Measurements from ENCODE around the gene MAVS. TPM values are rescaled to one million over a fixed set of nuclear protein-coding genes. Genes with fewer than 3 reads are reported as not detected.
"Not testable (repeated sequence)": the region's sequence is repeated elsewhere in the genome, so short reads cannot be mapped to it uniquely, and the experiment has no call there.

Gene MAVS
- total RNA-seq, 3 donors from 2014 or later = 25.5 to 26.2 (median 25.6) TPM

DNA sequence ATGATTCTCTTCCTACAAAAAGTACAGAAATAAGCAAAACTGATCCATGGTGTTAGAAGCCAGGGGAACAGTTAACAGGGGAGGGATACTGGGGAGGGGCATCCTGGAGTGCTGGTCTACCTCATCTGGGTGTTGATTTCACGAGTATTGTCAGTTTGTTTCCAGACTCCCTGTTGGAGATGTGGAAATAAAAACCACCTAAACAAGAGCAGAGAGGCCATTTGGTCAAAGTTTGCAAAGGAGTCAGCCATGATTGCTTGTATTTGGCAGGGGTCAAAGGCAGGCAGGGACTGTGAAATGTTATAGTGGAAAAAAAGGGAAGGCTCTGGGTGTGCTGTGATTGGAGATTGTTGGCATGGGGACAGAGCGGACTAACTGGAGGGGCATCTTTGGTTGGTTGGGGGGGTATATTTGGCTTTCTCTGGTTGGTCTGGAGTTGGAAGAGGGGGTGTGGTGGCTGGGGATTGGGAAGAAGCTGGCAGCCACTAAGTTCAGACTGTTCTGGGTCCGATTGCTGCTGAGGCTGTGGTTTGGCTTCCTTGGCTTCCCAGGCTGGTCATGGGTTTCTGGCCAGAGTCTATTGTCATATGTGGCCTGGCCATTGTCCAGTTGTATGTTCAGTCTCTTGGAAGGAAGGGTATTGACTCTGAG is 27.7 kb downstream of the MAVS start:
- Mint-ChIP-seq H3K36me3 (ENCODE audit: insufficient read depth) (peaks cover 19% of the 10 kb centered on the region), H3K9me3 (no peaks in the 10 kb centered on the region), H3K4me3 (no peak overlapping the region), H3K4me1 (ENCODE audit: low read depth) (peaks cover 13% of the 10 kb centered on the region), H3K27me3 (ENCODE audit: low read depth) (no peaks in the 10 kb centered on the region)
- ATAC-seq (no peak), DNase-seq (no peak)

DNA sequence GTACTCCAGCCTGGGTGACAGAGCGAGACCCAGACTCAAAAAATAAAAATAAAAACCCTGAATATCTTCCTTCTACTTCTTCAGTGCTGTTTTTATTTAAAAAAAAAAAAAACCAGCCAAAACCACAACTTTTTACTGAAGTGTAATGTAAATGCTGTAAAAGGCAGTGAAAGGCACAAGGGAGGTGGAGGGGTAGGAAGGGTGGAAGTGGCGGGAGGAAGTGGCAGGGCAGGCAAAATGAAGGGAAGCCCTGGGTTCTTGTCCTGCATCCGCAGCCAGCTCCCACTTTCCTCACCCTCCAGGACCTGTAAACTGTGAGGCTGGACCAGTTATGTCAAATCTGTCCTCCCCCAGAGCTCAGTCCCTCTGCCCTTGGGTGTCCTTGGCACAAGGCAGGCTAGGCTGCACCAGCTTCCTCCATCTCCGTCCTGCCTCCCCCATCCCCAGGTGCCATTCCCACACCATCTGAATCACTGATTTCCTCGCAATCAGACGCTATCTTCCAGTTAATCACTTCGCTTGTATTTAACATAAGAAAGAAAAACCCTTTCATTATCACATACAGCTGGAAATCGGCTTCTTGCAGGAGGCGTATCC is 28.8 kb downstream of the MAVS start:
- H3K4me3 Mint-ChIP-seq = no peak overlapping the region
- H3K27me3 Mint-ChIP-seq (ENCODE audit: low read depth) = no peaks in the 10 kb centered on the region
- H3K9me3 Mint-ChIP-seq = no peaks in the 10 kb centered on the region
- H3K4me1 Mint-ChIP-seq (ENCODE audit: low read depth) = peaks cover 13% of the 10 kb centered on the region
- no peak for ATAC-seq
- DNase-seq = no peak
- peaks cover 19% of the 10 kb centered on the region for H3K36me3 Mint-ChIP-seq (ENCODE audit: insufficient read depth)

DNA sequence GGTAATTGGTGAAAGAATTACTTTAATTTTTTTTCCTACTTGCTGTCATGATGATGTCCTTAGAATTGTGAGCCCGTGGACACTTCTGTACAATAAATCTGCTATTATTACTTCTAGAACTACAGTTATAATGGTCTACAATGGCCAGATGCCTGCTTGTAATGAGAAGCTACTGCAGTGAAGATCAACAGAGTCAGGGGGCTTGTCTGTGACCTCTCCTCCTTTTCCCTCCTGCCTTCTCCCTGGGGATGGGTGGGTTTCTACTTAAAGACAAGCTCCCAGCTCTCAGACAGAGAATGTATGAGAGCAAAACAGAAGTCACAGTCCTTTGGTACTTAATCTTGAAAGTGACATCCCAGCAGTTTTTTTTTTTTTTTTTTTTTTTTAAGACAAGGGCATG is 29.4 kb downstream of the MAVS start:
- Mint-ChIP-seq H3K36me3 (ENCODE audit: insufficient read depth) (peaks cover 16% of the 10 kb centered on the region), H3K4me1 (ENCODE audit: low read depth) (peaks cover 13% of the 10 kb centered on the region), H3K4me3 (no peak overlapping the region), H3K27me3 (ENCODE audit: low read depth) (no peaks in the 10 kb centered on the region), H3K9me3 (no peaks in the 10 kb centered on the region)
- DNase-seq (no peak), ATAC-seq (no peak)

DNA sequence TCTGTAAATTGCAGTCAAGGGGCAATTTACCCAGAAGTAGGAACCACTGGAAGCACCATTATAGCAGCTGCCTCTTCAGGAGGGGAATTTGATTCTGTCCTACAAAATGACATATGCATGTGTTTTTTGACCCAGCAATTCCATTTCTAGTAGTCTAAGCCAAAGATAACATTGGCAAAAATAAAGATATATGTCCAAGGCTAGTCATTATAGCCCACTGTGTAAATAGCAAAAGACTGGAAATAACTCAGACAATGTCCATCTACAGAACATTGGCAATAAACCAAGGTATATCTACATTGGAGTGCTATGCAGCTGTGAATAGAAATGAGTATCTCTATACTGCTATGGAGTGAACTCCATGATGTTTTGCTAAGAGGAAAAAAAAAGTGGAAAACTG is 30.0 kb downstream of the MAVS start:
- peaks cover 13% of the 10 kb centered on the region for H3K4me1 Mint-ChIP-seq (ENCODE audit: low read depth)
- peaks cover 16% of the 10 kb centered on the region for H3K36me3 Mint-ChIP-seq (ENCODE audit: insufficient read depth)
- H3K9me3 Mint-ChIP-seq = no peaks in the 10 kb centered on the region
- DNase-seq (no peak), ATAC-seq (no peak)
- H3K27me3 Mint-ChIP-seq (ENCODE audit: low read depth) = no peaks in the 10 kb centered on the region
- H3K4me3 Mint-ChIP-seq = no peak overlapping the region

DNA sequence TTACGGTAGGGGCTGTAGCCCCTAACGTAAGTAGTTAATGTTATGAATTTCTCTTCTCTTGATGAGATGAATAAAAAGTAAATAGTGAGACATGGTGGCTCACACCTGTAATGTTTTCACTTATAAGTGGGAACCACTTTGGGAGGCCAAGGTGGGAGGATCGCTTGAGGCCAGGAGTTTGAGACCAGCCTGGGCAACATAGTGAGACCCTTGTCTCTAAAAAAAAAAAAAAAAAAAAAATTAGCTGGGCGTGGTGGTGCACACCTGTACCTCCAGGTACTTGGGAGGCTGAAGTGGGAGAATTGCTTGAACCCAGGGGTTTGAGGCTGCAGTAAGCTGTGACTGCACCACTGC is 32.3 kb downstream of the MAVS start:
- not testable (repeated sequence) for H3K4me1 Mint-ChIP-seq (ENCODE audit: low read depth); H3K9me3 Mint-ChIP-seq; H3K4me3 Mint-ChIP-seq; H3K36me3 Mint-ChIP-seq (ENCODE audit: insufficient read depth); DNase-seq; H3K27me3 Mint-ChIP-seq (ENCODE audit: low read depth); ATAC-seq

DNA sequence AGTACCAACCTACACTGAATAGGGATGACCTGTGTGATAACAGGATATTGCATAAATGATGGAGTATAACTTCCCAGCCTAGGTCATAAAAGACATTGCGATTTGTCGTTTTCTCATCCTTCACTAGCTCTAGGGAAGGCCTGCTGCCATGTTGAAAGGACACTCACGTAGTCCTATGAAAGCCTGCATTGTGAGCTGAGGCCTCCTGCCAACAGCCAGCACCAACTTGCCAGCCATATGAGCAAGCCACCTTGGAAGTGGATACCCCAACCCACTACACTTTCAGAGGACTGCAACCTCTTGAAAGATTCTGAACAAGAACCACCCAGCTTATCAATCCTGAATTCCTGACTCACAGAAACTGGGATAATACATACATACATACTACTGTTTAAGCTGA is 39.1 kb downstream of the MAVS start:
- DNase-seq (no peak), ATAC-seq (no peak)
- no peaks in the 10 kb centered on the region for H3K27me3 Mint-ChIP-seq (ENCODE audit: low read depth)

DNA sequence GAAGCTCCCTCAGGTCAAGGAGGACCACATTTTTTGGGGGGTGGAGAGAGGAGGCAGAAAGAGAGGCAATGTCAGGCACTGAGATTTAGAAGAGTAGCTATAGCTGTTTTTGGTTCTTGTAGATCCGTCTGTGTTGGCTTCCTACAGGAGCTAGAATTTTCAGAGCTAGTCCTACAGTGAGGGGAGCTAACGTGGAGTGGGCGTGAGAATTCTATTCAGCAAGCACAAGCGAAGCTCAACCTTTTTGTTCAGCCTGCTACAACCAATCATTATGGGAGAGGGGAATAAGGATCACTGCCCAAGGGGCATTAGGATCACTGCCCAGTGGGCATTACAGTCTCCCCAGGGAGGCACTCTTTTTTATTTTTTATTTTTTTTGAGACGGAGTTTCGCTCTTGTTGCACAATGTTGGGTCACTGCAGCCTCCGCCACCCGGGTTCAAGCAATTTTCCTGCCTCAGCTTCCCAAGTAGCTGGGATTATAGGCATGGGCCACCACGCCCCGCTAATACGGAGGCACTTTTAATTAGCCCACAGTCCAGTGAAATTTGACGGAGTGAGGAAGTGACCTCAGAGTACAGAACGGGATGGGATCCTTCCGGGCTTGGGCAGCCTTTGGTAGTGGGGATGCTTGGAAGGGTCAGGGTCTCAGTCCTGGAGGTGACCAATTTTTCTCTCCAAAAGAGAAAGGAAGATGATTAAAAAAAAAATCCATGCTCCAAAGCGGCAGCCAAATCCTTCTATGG is 41.4 kb downstream of the MAVS start:
- Mint-ChIP-seq H3K4me3 (peak overlapping the region; percentile 93), H3K36me3 (ENCODE audit: insufficient read depth) (peaks cover 8% of the 10 kb centered on the region), H3K27me3 (ENCODE audit: low read depth) (no peaks in the 10 kb centered on the region), H3K4me1 (ENCODE audit: low read depth) (peaks cover 37% of the 10 kb centered on the region), H3K9me3 (no peaks in the 10 kb centered on the region)
- DNase-seq (no peak), ATAC-seq (no peak)

More for the DNA sequence above, 39.1 kb downstream of the MAVS start:
- H3K4me1 Mint-ChIP-seq (ENCODE audit: low read depth) = peaks cover 17% of the 10 kb centered on the region
- H3K4me3 Mint-ChIP-seq = no peak overlapping the region
- H3K9me3 Mint-ChIP-seq = no peaks in the 10 kb centered on the region
- H3K36me3 Mint-ChIP-seq (ENCODE audit: insufficient read depth) = peaks cover 1% of the 10 kb centered on the region

DNA sequence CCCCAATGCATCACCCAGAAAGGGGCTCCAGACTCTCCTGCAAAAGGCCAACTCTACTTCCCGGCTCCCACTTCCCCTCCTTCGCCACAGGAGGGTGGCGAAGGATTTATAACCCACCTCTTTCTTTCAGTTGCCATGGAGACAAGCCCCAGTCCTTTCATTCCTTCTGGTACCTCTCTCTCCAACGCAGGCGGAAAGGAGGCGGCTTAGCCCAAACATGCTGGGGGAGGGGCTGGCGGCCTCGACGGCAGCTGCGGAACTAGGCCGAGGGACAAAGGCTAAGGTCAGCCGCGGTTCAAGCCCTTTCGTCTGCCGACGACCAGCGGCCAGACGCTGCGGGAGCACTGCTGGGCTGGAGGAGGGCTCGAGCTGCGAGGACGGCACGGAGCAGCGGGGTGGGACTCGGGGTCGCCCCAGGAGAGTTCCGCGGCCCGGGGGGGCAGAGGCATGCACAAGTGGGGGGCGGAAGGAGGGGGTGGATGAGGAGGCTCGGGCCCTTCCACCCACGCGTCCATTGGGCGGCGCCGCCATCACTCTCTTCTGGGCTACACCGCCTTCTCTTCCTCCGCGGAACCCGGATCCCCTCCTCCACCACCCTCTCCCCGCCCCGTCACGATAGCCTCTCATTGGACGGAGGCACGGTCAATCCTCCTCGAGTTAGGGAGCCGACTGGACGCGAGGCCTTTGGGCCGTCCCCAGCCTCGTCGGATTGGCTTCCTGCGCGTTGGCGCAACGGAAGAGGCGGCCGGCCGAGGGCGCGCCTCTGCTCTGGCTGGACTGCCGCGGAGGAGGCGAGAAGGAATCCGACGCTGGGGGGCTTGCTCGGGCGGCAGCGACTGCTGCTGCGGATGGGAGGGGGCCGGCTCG is 42.2 kb downstream of the MAVS start, which contains the start of gene PANK2:
Gene PANK2 (plus strand): TSS at position 766 of the 867 bp plus-strand sequence.
- Mint-ChIP-seq H3K36me3 (ENCODE audit: insufficient read depth) (peaks cover 12% of the 10 kb centered on the region), H3K4me3 (peak within 1 kb of the TSS; percentile 99), H3K9me3 (no peaks in the 10 kb centered on the region), H3K4me1 (ENCODE audit: low read depth) (peaks cover 43% of the 10 kb centered on the region), H3K27me3 (ENCODE audit: low read depth) (no peaks in the 10 kb centered on the region)
- peak; percentile 94 for DNase-seq
- ATAC-seq = peak; percentile 97 to 98

DNA sequence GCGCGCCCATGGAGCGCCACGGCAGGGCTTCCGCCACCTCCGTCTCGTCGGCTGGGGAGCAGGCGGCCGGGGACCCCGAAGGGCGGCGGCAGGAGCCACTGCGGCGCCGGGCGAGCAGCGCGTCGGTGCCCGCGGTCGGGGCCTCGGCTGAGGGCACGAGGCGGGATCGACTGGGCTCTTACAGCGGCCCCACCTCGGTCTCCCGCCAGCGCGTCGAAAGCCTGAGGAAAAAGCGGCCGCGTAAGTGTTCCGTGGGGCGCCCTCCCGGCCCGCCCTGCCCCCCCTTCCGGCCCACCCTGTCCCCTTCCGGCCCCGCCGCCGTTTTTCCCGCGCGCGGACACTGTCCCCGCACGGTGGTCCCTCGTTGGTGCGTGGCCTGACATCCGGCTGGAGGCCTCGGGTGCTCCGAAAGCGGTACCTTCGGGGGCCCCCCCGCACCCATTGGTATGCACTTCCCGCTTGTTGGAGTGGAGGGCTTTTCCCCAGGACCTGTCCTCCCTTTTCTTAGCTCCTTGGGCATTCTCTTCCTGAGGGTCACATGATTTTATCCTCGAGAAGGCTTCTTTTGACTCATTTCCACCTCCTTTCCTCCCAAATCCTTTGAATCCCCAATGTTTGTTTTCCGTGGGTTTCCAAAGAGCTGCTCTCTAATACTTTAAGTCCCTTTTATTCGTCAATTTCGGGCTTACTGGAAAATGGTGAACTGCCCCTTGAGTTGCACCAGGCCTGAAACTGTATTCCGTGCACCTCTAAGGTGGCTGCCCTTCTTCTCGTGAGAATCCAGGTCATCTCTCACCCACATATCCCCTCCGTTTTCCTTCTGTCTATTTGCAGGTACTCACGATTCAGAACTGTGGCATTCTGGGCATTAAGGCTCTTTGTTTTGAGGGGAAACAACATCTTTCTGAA is 43.1 kb downstream of the MAVS start:
- peak; percentile 7 for DNase-seq
- Mint-ChIP-seq H3K4me1 (ENCODE audit: low read depth) (peaks cover 47% of the 10 kb centered on the region), H3K9me3 (no peaks in the 10 kb centered on the region), H3K27me3 (ENCODE audit: low read depth) (no peaks in the 10 kb centered on the region), H3K36me3 (ENCODE audit: insufficient read depth) (peaks cover 13% of the 10 kb centered on the region), H3K4me3 (peak overlapping the region; percentile 99)
- ATAC-seq = peak; percentile 35 to 46

DNA sequence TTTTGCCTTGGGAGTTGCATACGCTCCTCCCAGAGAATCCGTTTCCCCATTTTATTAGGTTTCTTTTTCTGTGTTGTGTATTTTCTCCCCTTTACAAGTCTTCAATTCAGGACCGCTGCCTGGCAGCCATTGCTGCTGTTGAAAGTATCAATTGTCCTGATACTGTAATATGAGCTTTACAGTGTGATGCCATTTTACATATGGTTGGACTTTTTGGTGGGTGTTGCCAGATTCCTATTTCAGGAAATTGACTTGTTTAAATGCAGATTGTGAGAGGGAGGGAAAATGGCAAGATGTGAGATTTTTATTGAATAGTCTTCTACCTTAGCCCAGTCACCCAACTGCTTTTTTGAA is 43.7 kb downstream of the MAVS start:
- peaks cover 14% of the 10 kb centered on the region for H3K36me3 Mint-ChIP-seq (ENCODE audit: insufficient read depth)
- peaks cover 50% of the 10 kb centered on the region for H3K4me1 Mint-ChIP-seq (ENCODE audit: low read depth)
- ATAC-seq (no peak), DNase-seq (no peak)
- no peaks in the 10 kb centered on the region for H3K9me3 Mint-ChIP-seq
- peak overlapping the region; percentile 99 for H3K4me3 Mint-ChIP-seq
- H3K27me3 Mint-ChIP-seq (ENCODE audit: low read depth) = no peaks in the 10 kb centered on the region

DNA sequence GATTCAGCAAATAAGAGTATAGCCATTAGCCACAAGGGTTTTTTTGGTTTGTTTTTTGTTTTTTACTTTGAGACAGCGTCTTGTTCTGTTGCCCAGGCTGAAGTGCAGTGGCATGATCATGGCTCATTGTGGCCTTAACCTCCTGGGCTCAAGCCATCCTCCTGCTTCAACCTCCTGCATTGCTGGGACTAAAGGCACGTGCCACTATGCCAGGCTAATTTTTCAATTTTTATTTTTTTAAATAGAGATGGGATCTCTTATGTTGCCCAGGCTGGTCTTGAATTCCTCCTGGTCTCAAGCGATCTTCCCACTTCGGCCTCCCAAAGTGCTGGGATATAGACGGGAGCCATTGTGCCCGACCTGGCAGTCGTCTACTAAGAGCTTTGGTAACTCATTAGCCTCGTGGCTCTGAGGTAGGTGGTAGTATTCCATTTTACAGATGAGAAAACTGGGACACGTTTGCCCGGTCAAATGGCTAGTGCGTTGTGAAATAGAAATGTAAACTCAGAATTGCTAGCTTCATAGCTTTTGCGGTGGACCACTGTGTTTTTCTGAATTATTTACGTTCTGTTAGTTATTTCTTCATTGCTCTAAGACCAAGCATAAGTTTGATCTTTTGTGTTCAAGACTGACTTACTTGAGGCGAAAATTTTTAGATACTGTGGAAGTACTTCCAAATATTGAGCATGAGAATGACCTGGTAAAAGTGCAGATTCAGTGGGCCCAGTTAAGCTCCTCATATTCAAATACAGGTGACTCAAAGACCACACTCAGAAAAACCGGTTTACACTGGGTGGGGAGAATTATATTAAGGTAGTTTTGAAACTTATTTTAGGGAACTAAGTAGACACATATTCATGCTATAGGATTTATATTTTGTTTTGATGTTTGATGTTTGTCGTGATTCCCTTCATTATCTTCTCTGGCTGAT is 44.6 kb downstream of the MAVS start:
- ATAC-seq (no peak), DNase-seq (no peak)
- no peaks in the 10 kb centered on the region for H3K27me3 Mint-ChIP-seq (ENCODE audit: low read depth)
- peaks cover 17% of the 10 kb centered on the region for H3K36me3 Mint-ChIP-seq (ENCODE audit: insufficient read depth)
- H3K4me3 Mint-ChIP-seq = peak overlapping the region; percentile 99
- H3K4me1 Mint-ChIP-seq (ENCODE audit: low read depth) = peaks cover 57% of the 10 kb centered on the region
- no peaks in the 10 kb centered on the region for H3K9me3 Mint-ChIP-seq

DNA sequence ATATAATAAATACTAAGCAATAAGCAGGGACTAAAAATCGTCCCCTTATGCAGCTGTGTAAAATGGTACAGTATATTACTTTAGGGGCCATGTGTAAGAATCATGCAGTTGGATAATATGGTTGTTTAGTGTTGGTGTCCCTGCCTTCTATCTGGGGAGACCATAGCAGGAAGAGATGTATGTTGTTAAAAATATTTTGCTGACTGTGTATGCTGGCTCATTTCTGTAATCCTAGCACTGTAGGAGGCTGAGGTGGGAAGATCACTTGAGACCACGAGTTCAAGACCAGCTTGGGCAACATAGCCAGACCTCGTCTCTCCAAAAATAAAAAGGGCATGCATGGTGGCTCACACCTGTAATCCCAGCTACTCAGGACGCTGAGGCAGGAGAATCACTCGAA is 48.2 kb downstream of the MAVS start:
- Mint-ChIP-seq H3K4me1 (ENCODE audit: low read depth) (peaks cover 73% of the 10 kb centered on the region), H3K36me3 (ENCODE audit: insufficient read depth) (peaks cover 17% of the 10 kb centered on the region), H3K4me3 (peak overlapping the region; percentile 26), H3K9me3 (no peaks in the 10 kb centered on the region), H3K27me3 (ENCODE audit: low read depth) (no peaks in the 10 kb centered on the region)
- DNase-seq (no peak), ATAC-seq (no peak)

DNA sequence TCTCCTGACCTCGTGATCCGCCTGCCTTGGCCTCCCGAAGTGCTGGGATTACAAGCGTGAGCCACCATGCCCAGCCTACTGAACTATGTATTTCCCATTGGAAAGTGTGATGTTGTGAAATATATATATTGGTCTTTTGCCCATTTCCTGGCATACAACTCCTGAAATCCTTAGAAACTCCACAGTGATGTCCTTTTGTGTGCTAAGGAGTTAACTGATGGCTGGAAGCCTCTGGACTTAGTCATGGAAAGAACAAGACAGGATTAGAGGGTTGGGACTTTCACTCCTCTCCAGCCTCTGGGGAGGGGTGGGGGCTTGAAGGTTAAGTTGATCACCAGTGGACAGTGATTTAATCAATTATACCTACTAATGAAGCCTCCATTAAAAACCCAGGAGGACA is 49.7 kb downstream of the MAVS start:
- no peak for DNase-seq
- no peaks in the 10 kb centered on the region for H3K27me3 Mint-ChIP-seq (ENCODE audit: low read depth)

More for the DNA sequence above, 49.7 kb downstream of the MAVS start:
- Mint-ChIP-seq H3K4me1 (ENCODE audit: low read depth) (peaks cover 77% of the 10 kb centered on the region), H3K9me3 (no peaks in the 10 kb centered on the region), H3K36me3 (ENCODE audit: insufficient read depth) (peaks cover 15% of the 10 kb centered on the region), H3K4me3 (no peak overlapping the region)
- ATAC-seq = no peak

All from activated T-cell treated with anti-CD3 and anti-CD28 coated beads, Interleukin-2, amount 50 U/mL, for 4 hours (primary cell).